Sciatic nerve (tissue), 2 donors: Measurements from ENCODE around the gene GRB2. TPM values are rescaled to one million over a fixed set of nuclear protein-coding genes. Genes with fewer than 3 reads are reported as not detected.

ENCODE experiments used
- ATAC-seq: fragments of 200-7000 bp; cut with Tn5 transposase; one replicate; pipeline ENCODE4 v1.9.1; 2020; ENCODE audit warnings: mild to moderate bottlenecking, moderate library complexity
- DNase-seq: peaks from one replicate; pipeline ENCODE4 v3.0.0-alpha.2; 2020; ENCODE audit warnings: low spot score
- intact Hi-C: fragments of 100-400 bp; cut with DNase I; formaldehyde crosslinking; loops from one replicate; pipeline ENCODE4 v1.14.2; 2022
- total RNA-seq: library from RNA; stranded (reverse); fragmentation: NEBNext Ultra II Directional; extraction: Animal tissue kit (Norgen Biotek cat#: 25700); gene quantifications from one replicate; pipeline ENCODE4 v1.2.1, GENCODE V29; 2021
- donor health status: DM: no; HTN: no; CAD: no.
- donor health status: DM: no; HTN: no; CAD: no.

Gene GRB2
- total RNA-seq, 1 donor from 2014 or later = 90.4 TPM

DNA sequence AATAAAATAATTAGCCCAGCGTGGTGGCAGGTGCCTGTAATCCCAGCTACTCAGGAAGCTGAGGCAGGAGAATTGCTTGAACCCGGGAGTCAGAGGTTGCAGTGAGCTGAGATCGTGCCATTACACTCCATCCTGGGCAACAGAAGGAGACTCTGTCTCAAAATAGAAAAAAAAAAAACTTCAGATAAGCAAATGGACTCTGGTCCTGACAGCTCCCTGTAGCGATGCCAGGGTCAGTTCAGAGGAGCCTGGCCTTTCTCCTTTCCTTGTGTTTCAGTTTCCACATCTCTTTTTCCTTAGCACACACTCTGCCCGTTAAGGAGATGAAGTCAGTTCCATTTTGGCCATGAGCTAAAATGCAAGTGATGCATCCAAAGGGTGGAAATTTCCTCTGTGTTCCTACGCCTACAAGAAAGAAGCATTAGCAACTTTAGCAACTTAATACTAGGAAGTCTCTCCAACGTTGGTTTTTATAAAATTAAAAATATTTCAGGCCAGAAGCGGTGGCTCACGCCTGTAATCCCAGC is 11.6 kb upstream of the GRB2 start:
- intact Hi-C loops = no loop called here
- no peak for DNase-seq
- ATAC-seq = no peak

DNA sequence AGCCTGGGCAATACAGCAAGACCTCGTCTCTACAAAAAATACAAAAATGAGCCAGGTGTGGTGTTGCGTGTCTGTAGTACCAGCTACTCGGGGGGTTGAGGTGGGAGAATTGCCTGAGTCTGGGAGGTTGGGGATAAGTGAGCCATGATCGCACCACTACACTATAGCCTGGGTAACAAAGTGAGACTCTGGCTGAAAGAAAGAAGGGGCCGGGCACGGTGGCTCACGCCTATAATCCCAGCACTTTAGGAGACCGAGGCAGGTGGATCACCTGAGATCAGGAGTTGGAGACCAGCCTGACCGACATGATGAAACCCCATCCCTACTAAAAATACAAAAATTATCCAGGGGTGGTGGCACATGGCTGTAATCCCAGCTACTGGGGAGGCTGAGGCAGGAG is 10.5 kb upstream of the GRB2 start:
- ATAC-seq (no peak), DNase-seq (no peak)
- intact Hi-C loops = no loop called here

DNA sequence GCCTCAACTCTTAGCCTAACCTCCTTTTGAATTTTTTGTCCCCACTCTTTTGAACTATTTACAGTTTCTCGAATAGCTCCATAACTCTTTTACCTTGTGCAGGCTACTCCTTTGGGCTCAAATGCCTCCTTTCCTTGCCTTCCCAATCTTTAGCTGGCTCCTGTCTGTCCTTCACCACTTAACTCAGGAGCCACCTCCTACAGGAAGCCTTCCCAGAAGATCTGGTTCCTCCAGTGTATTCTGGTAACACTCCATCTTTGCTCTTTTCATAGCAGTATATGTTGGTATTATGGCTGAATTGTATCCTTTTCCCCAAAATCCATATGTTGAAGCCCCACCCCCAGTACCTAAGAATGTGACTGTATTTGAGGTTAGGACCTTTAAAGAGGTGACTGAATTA is 9.0 kb upstream of the GRB2 start:
- intact Hi-C loops = no loop called here
- ATAC-seq (no peak), DNase-seq (no peak)

DNA sequence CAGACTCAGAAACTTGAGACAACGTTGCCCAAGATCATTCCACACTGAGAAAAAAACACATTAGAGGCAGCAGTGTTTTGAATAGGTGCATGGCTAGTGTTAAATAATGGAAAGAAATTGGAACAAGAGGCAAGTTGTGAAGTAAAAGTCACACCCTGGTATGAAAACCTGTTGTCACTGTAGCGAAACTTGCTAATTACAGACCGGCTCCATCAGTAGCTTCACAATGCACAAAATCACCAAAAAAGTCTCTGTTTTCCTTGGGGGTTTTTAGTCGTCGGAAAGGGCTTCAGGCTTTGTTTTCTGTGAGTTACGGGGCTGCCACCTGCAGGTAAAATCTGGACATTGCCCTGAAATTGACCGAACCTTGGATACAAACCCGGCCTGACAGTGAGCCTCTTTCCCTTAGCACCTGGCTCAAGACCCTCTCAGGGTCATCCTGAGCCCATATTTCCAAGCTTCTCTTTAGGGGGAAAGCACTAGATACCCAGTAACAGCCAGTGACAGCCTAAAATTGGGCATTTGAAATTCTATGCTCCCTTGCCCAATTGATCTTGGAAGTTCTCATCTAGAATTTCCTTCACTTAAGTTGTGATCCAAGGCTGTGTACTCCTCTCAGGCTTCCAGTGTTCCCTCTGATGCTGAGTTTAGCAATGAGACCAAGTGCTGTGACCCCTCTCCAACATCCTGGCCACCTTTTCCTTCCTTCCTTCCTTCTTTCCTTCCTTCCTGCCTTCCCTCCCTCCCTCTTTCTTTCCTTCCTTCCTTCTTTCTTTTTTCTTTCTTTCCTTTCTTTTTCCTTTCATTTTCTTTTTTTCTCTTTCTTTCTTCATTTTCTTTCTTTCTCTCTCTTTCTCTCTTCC is 7.2 kb upstream of the GRB2 start:
- intact Hi-C loops = no loop called here
- ATAC-seq (peak; percentile 73), DNase-seq (no peak)

DNA sequence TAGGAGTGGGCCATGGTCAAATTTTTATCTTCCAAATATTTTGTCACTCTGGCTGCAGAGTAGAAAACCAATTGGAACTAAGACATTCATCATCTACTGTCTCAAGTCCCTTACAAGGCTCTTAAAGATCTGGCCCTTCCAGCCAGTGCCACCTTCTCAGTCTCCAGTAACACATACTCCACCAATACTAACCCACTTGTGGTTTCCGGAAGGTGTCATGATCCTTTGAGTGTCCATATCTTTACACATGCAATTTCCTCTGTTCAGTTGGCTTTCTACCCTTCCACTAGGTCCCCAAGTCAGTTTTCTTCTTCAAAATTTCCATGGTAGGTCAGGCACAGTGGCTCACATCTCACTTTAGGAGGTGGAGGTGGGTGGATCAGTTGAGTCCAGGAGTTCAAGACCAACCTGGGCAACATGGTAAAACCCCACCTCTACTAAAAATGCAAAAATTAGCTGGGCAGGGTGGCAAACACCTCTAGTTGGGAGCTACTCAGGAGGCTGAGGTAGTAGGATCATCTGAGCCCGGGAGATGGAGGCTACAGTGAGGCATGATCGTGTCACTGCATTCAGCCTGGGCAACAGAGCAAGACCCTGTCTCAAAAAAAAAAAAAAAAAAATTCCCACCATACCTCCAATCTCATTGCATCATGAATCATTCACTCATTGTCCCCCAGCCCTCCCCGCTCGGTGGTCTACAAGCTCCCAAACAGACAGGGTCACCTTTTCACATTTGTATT is 6.0 kb upstream of the GRB2 start:
- intact Hi-C loops = no loop called here
- ATAC-seq = no peak
- peak; percentile 1 for DNase-seq

GRCh38 chr17:75410141-75410540 is 4.7 kb upstream of the GRB2 start:
- no peak for DNase-seq
- ATAC-seq = no peak
- intact Hi-C loops = loop anchor here (1.0 kb wide), 1 partner anchor 34 kb away; no protein-coding TSS in a partner anchor

- intact Hi-C loops = loop anchor here (5.0 kb wide), 1 partner anchor 86 kb away; no protein-coding TSS in a partner anchor
- ATAC-seq = no peak
Measured at GRCh38 chr17:75407655-75408352, 2.3 kb upstream of the GRB2 start.

DNA sequence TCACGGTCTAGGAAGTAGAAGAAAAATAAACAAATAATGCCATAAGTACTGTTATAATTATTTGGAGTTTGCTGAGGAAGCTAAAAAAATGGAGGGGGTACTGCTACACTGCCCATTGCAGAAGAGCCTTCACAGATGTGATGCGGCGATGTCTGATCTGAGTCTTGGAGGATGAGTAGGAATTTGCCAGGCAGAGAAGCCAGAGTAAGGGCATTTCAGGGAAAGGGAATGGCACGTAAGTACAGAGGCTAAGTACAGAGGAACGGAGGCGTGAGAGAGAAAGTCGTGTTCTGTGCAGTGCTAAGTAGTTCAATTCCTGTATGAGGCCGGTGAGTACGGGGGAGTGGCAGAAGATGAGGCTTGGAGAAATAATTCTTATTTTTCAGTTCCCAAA is 741 bp upstream of the GRB2 start:
- DNase-seq = peak; percentile 42
- intact Hi-C loops = loop anchor here (5.0 kb wide), 1 partner anchor 84 kb away; no protein-coding TSS in a partner anchor
- ATAC-seq = peak; percentile 16

More at GRCh38 chr17:75407655-75408352, 2.3 kb upstream of the GRB2 start:
- peak; percentile 12 for DNase-seq

- ATAC-seq (peak; percentile 27), DNase-seq (peak; percentile 69)
- intact Hi-C loops = loop anchor here (5.0 kb wide), 1 partner anchor 83 kb away; no protein-coding TSS in a partner anchor
Measured at GRCh38 chr17:75404731-75405364, 630 bp downstream of the GRB2 start.

- intact Hi-C loops = no loop called here
- ATAC-seq (peak; percentile 56), DNase-seq (peak; percentile 74)
Measured at GRCh38 chr17:75404223-75404730, 1.2 kb downstream of the GRB2 start.

DNA sequence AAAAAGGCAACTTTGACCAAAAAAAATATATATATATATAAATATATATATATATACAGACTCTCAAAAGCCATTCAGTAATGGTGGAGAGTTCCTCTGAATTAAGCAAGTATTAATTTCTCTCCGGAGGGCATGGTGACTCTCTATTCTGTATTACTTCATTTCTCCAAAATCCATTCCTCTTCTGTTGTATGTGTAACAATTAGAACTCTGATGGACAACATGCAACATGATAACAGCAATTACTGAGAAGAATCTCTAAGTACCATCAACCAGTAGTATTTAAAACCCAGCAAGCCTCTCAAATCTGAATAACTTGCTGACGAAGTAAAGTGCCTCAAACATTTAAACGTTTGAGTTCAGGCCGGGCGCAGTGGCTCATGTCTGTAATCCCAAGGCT is 2.3 kb downstream of the GRB2 start:
- ATAC-seq = no peak
- no peak for DNase-seq
- intact Hi-C loops = no loop called here

DNA sequence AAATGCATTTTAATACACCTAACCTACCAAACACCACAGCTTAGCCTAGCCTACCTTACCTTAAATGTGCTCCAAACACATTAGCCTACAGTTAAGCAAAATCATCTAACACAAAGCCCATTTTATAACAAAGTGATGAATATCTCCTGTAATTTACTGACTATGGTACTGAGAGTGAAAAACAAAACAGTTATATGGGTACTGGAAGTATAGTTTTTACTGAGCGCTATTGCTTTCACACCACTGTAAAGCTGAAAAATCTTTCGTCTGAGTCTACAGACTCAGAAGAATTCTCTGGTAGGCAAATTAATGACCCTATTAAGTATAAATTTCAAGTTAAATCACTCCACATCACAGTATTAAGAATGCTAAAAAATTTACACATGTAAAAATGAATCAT is 3.5 kb downstream of the GRB2 start:
- ATAC-seq (no peak), DNase-seq (no peak)
- intact Hi-C loops = no loop called here

DNA sequence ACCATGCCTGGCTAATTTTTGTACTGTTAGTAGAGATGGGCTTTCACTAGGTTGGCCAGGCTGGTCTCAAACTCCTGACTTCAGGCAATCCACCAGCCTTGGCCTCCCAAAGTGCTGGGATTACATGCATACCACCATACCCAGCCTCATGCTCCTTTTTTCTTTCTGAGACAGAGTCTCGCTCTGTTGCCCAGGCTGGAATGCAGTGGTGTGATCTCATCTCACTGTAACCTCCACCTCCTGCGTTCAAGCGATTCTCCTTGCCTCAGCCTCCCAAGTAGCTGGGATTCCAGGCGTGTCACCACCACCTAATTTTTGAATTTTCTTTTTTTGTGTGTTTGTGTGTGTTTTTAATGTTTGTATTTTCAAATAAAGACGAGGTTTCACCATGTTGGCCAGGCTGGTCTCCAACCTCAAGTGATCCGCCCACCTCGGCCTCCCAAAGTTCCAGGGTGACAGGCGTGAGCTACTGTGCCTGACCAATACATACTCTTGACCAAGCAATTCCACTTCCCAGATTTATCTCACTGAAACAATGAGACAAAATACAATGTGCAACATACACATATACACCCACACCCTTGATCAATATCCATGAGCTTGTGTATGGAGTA is 5.0 kb downstream of the GRB2 start:
- no peak for ATAC-seq
- intact Hi-C loops = no loop called here
- peak; percentile 25 for DNase-seq

- intact Hi-C loops = no loop called here
- ATAC-seq (no peak), DNase-seq (peak; percentile 10)
Measured at GRCh38 chr17:75398279-75398678, 7.2 kb downstream of the GRB2 start.

GRCh38 chr17:75397217-75397616 is 8.3 kb downstream of the GRB2 start:
- no peak for ATAC-seq
- no peak for DNase-seq
- intact Hi-C loops = no loop called here

- DNase-seq (no peak), ATAC-seq (no peak)
- intact Hi-C loops = no loop called here
Measured at GRCh38 chr17:75396796-75397195, 8.7 kb downstream of the GRB2 start.

GRCh38 chr17:75396025-75396424 is 9.5 kb downstream of the GRB2 start:
- no peak for DNase-seq
- ATAC-seq = no peak
- intact Hi-C loops = no loop called here

- intact Hi-C loops = no loop called here
- no peak for DNase-seq
- no peak for ATAC-seq
Measured at GRCh38 chr17:75394332-75394918, 11.1 kb downstream of the GRB2 start.
